GM12875 (cell line): ENCODE measurements around the gene PLEKHG4.

Source experiments
- H3K4me3 ChIP-seq: one replicate; pipeline ENCODE4 v1.5.1; 2011; ENCODE audit warnings: low read depth, low read length, control low read depth
- CTCF ChIP-seq: IDR thresholded peaks from 2 replicates; pipeline ENCODE4 v1.5.1; 2011; ENCODE audit warnings: low read depth, mild to moderate bottlenecking, control low read depth, inconsistent platforms, low read length, moderate library complexity, borderline replicate concordance; ENCODE audit not compliant: insufficient read depth

Gene PLEKHG4

GRCh38 chr16:67280090-67281015 is 1.0 kb downstream of the PLEKHG4 start:
- TF ChIP-seq CTCF, result no peak
- H3K4me3 ChIP-seq, result no peak overlapping the region

GRCh38 chr16:67281536-67282446 is 2.5 kb downstream of the PLEKHG4 start:
- H3K4me3 ChIP-seq, result no peak overlapping the region
- TF ChIP-seq CTCF, result no peak

GRCh38 chr16:67282447-67282805 is 3.1 kb downstream of the PLEKHG4 start:
- H3K4me3 ChIP-seq, result no peak overlapping the region
- TF ChIP-seq CTCF, result no peak

GRCh38 chr16:67283039-67283825 is 3.9 kb downstream of the PLEKHG4 start:
- H3K4me3 ChIP-seq, result no peak overlapping the region
- TF ChIP-seq CTCF, result no peak

- no peak for TF ChIP-seq CTCF
- H3K4me3 ChIP-seq, result no peak overlapping the region
These were observed 4.7 kb downstream of the PLEKHG4 start for GRCh38 chr16:67283826-67284555.

GRCh38 chr16:67284699-67285646 is 5.6 kb downstream of the PLEKHG4 start:
- no peak for TF ChIP-seq CTCF
- H3K4me3 ChIP-seq, result no peak overlapping the region
